DOHH2 (cell line): ENCODE data around the gene WFDC9.

Experiments used
- H3F3A ChIP-seq: fragments of 200-600 bp; sonication (generic), shearing (Covaris generic); 2 replicates; pipeline ENCODE4 v1.6.0; 2016; ENCODE audit warnings: antibody characterized with exemption, mild to moderate bottlenecking; ENCODE audit not compliant: control insufficient read depth, insufficient read depth
- H3K27ac ChIP-seq: fragments of 200-600 bp; sonication (generic); 2 replicates; pipeline ENCODE4 v1.5.1; 2014; ENCODE audit warnings: low read depth, mild to moderate bottlenecking, low read length, moderate library complexity
- H3K27me3 ChIP-seq: fragments of 200-600 bp; sonication (generic); 2 replicates; pipeline ENCODE4 v1.6.1; 2014; ENCODE audit warnings: mild to moderate bottlenecking, low read length, mixed read lengths; ENCODE audit not compliant: control insufficient read depth
- H3K36me3 ChIP-seq: fragments of 200-600 bp; sonication (generic); 2 replicates; pipeline ENCODE4 v1.6.1; 2014; ENCODE audit warnings: mild to moderate bottlenecking, low read length, moderate library complexity, mixed read lengths; ENCODE audit not compliant: control insufficient read depth
- H3K4me1 ChIP-seq: fragments of 200-600 bp; sonication (generic); 2 replicates; pipeline ENCODE4 v1.6.1; 2014; ENCODE audit warnings: mild to moderate bottlenecking, low read length, mixed read lengths; ENCODE audit not compliant: control insufficient read depth
- H3K4me2 ChIP-seq: fragments of 200-600 bp; sonication (generic); 2 replicates; pipeline ENCODE4 v1.6.0; 2014; ENCODE audit warnings: mild to moderate bottlenecking, low read length, moderate library complexity
- H3K4me3 ChIP-seq: fragments of 200-600 bp; sonication (generic); 2 replicates; pipeline ENCODE4 v1.5.1; 2014; ENCODE audit warnings: mild to moderate bottlenecking, low read length, mixed read lengths
- H3K79me2 ChIP-seq: fragments of 200-600 bp; sonication (generic); 2 replicates; pipeline ENCODE4 v1.6.1; 2014; ENCODE audit warnings: mild to moderate bottlenecking, low read length, mixed read lengths; ENCODE audit not compliant: control insufficient read depth
- H3K9me2 ChIP-seq: fragments of 200-600 bp; sonication (generic); replicated peaks from 2 replicates; pipeline ENCODE4 v1.6.1; 2014; ENCODE audit warnings: mild to moderate bottlenecking, low read length, mixed read lengths; ENCODE audit not compliant: control insufficient read depth
- H3K9me3 ChIP-seq: fragments of 200-600 bp; sonication (generic); 2 replicates; pipeline ENCODE4 v1.6.1; 2014; ENCODE audit warnings: antibody characterized with exemption, low read length, mixed read lengths; ENCODE audit not compliant: control insufficient read depth, insufficient read depth
- H4K20me1 ChIP-seq: fragments of 200-600 bp; sonication (generic); 2 replicates; pipeline ENCODE4 v1.6.0; 2014; ENCODE audit warnings: low read depth, mild to moderate bottlenecking, antibody characterized with exemption, low read length, moderate library complexity; ENCODE audit not compliant: control insufficient read depth, insufficient read depth
- CTCF ChIP-seq: fragments of 200-600 bp; sonication (generic); IDR thresholded peaks from one replicate; pipeline ENCODE4 v1.5.1; 2014; ENCODE audit warnings: antibody characterized with exemption, mild to moderate bottlenecking, low read depth, low read length; ENCODE audit not compliant: poor library complexity, severe bottlenecking
- EZH2phosphoT487 ChIP-seq: fragments of 200-600 bp; sonication (generic); IDR thresholded peaks from 2 replicates; pipeline ENCODE4 v1.6.1; 2017; ENCODE audit warnings: borderline replicate concordance, mild to moderate bottlenecking, antibody characterized with exemption, low read length, moderate library complexity, mixed read lengths

The WFDC9 gene

GRCh38 chr20:45617591-45617990 is 13.5 kb downstream of the WFDC9 start:
- Histone ChIP-seq H3K4me3 (no peak overlapping the region), H3K36me3 (no peaks in the 10 kb centered on the region), H3K9me2 (no peaks in the 10 kb centered on the region), H3K27me3 (peaks cover 5% of the 10 kb centered on the region; the same call in 1 of the 2 replicates), H3K4me2 (no peak overlapping the region), H3K27ac (no peak overlapping the region), H3K9me3 (no peaks in the 10 kb centered on the region), H3K79me2 (no peaks in the 10 kb centered on the region), H3K4me1 (no peaks in the 10 kb centered on the region), H4K20me1 (no peaks in the 10 kb centered on the region), H3F3A (no peaks in the 10 kb centered on the region)
- no peak for TF ChIP-seq EZH2phosphoT487
- TF ChIP-seq CTCF = no peak

GRCh38 chr20:45612314-45612713 is 18.8 kb downstream of the WFDC9 start:
- Histone ChIP-seq H3K4me1 (no peaks in the 10 kb centered on the region), H3K9me2 (no peaks in the 10 kb centered on the region), H3K4me2 (no peak overlapping the region), H3K4me3 (no peak overlapping the region), H3K36me3 (no peaks in the 10 kb centered on the region), H3K27me3 (peaks cover 5% of the 10 kb centered on the region; the same call in 1 of the 2 replicates), H3K79me2 (no peaks in the 10 kb centered on the region), H3K9me3 (no peaks in the 10 kb centered on the region), H3K27ac (no peak overlapping the region), H3F3A (no peaks in the 10 kb centered on the region), H4K20me1 (no peaks in the 10 kb centered on the region)
- no peak for TF ChIP-seq CTCF
- no peak for TF ChIP-seq EZH2phosphoT487

GRCh38 chr20:45611054-45611453 is 20.0 kb downstream of the WFDC9 start:
- peaks cover 5% of the 10 kb centered on the region; the same call in 1 of the 2 replicates for H3K27me3 ChIP-seq
- H3K79me2 ChIP-seq = no peaks in the 10 kb centered on the region
- no peak overlapping the region for H3K27ac ChIP-seq
- no peak for TF ChIP-seq EZH2phosphoT487
- no peak for TF ChIP-seq CTCF
- no peaks in the 10 kb centered on the region for H3F3A ChIP-seq
- peaks cover 4% of the 10 kb centered on the region; the same call in 1 of the 2 replicates for H3K9me3 ChIP-seq
- no peaks in the 10 kb centered on the region for H4K20me1 ChIP-seq
- H3K9me2 ChIP-seq = no peaks in the 10 kb centered on the region
- no peak overlapping the region for H3K4me2 ChIP-seq
- no peak overlapping the region for H3K4me3 ChIP-seq
- no peaks in the 10 kb centered on the region for H3K4me1 ChIP-seq
- no peaks in the 10 kb centered on the region for H3K36me3 ChIP-seq

GRCh38 chr20:45607810-45608209 is 23.3 kb downstream of the WFDC9 start:
- no peaks in the 10 kb centered on the region for H3F3A ChIP-seq
- no peaks in the 10 kb centered on the region for H3K9me2 ChIP-seq
- no peak overlapping the region for H3K27ac ChIP-seq
- no peaks in the 10 kb centered on the region for H3K27me3 ChIP-seq
- no peak overlapping the region for H3K4me2 ChIP-seq
- no peaks in the 10 kb centered on the region for H4K20me1 ChIP-seq
- H3K79me2 ChIP-seq = no peaks in the 10 kb centered on the region
- H3K9me3 ChIP-seq = peaks cover 4% of the 10 kb centered on the region; the same call in 1 of the 2 replicates
- no peak overlapping the region for H3K4me3 ChIP-seq
- TF ChIP-seq EZH2phosphoT487 (no peak), CTCF (no peak)
- no peaks in the 10 kb centered on the region for H3K36me3 ChIP-seq
- H3K4me1 ChIP-seq = no peaks in the 10 kb centered on the region
